Brain microvascular endothelial cell (primary cell): Measurements from ENCODE around the gene ITGA1.

Experiments
- DNase-seq: peaks from one replicate; pipeline ENCODE4 v3.0.0-alpha.2; 2020
- H3K27ac ChIP-seq: fragments of 250-450 bp; sonication (Bioruptor Pico); 2 replicates; pipeline ENCODE4 v1.5.1; 2020; ENCODE audit warnings: mild to moderate bottlenecking, moderate library complexity
- H3K27me3 ChIP-seq: fragments of 250-450 bp; sonication (Bioruptor Pico); replicated peaks from 2 replicates; pipeline ENCODE4 v1.5.1; 2020; ENCODE audit warnings: mild to moderate bottlenecking
- H3K36me3 ChIP-seq: fragments of 250-450 bp; sonication (Bioruptor Pico); replicated peaks from 2 replicates; pipeline ENCODE4 v1.5.1; 2020; ENCODE audit warnings: mild to moderate bottlenecking
- H3K4me3 ChIP-seq: 2 replicates; pipeline ENCODE4 v1.5.1; 2011; ENCODE audit warnings: low read depth, mild to moderate bottlenecking, control low read depth, low read length, moderate library complexity
- in situ Hi-C: cut with HindIII; loops from 2 replicates; pipeline ENCODE4 v1.10.0; 2017; ENCODE audit warnings: low sequenced_read_pairs, low pct_ligation_motif_present
- TF ChIP-seq, protein P1 (sequence below): IDR thresholded peaks from 2 replicates; pipeline ENCODE4 v1.5.1; 2011; ENCODE audit warnings: low read depth, mild to moderate bottlenecking, moderate library complexity, low read length, control low read depth, inconsistent platforms; ENCODE audit errors: missing control alignments

ITGA1 gene

DNA sequence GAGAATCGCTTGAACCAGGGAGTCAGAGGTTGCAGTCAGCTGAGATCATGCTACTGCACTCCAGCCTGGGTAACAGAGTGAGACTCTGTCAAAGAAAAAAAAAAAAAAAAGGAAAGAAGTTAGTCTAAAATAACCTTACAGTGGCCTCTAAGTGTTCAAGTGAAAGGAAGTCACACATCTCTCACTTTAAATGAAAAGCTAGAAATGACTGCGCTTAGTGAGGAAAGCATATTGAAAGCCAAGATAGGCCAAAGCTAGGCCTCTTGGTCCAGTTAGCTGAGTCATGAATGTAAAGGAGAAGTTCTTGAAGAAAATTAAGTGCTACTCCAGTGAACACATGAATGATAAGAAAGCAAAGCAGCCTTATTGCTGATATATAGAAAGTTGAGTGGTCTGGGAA, 38.1 kb downstream of the ITGA1 start:
- TF ChIP-seq, protein P1, sequence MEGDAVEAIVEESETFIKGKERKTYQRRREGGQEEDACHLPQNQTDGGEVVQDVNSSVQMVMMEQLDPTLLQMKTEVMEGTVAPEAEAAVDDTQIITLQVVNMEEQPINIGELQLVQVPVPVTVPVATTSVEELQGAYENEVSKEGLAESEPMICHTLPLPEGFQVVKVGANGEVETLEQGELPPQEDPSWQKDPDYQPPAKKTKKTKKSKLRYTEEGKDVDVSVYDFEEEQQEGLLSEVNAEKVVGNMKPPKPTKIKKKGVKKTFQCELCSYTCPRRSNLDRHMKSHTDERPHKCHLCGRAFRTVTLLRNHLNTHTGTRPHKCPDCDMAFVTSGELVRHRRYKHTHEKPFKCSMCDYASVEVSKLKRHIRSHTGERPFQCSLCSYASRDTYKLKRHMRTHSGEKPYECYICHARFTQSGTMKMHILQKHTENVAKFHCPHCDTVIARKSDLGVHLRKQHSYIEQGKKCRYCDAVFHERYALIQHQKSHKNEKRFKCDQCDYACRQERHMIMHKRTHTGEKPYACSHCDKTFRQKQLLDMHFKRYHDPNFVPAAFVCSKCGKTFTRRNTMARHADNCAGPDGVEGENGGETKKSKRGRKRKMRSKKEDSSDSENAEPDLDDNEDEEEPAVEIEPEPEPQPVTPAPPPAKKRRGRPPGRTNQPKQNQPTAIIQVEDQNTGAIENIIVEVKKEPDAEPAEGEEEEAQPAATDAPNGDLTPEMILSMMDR: no peak
- DNase-seq: no peak
- Histone ChIP-seq H3K27ac (no peak overlapping the region), H3K27me3 (no peaks in the 10 kb centered on the region), H3K4me3 (no peak overlapping the region), H3K36me3 (no peaks in the 10 kb centered on the region)
- in situ Hi-C loops: no loop called here

DNA sequence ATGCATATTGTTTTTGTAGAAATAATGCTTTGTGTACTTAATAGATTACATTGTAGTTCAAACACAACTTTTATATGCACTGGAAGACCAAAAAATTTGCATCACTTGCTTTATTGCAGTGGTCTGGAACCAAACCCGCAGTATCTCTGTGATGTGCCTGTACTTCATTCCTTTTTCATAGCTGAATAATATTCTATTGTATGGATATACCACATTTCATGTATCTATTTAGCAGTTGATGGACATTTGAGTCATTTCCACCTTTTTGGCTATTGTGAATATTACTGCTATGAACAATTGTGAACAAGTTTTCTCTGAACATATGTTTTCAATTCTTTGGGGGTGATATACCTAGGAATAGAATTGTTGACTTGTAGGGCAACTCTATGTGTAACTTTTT, 40.1 kb downstream of the ITGA1 start:
- TF ChIP-seq, protein P1: no peak
- DNase-seq: no peak
- in situ Hi-C loops: no loop called here
- no peaks in the 10 kb centered on the region for H3K36me3 ChIP-seq
- no peak overlapping the region for H3K27ac ChIP-seq
- H3K4me3 ChIP-seq: no peak overlapping the region
- no peaks in the 10 kb centered on the region for H3K27me3 ChIP-seq

DNA sequence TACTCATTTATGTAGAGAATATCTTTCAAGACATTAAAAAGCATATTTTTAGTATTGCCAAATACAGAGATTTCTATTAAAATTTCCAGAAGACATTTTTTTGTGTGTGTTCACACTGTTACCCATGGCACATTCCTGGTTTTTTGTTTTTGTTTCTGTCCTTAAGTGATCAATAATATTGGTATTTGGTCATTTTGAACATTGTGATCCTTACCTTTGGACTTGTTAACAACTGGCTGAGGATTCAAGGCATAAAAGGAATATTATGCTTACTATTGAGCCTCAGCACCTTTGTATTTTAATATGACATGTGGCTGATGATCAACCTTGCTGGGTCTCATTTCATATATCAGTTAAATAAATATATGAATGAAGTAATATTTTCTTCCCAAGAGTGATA, 41.9 kb downstream of the ITGA1 start:
- in situ Hi-C loops: no loop called here
- H3K27me3 ChIP-seq: no peaks in the 10 kb centered on the region
- no peak overlapping the region for H3K4me3 ChIP-seq
- TF ChIP-seq, protein P1: no peak
- no peak for DNase-seq
- no peaks in the 10 kb centered on the region for H3K36me3 ChIP-seq
- H3K27ac ChIP-seq: no peak overlapping the region

DNA sequence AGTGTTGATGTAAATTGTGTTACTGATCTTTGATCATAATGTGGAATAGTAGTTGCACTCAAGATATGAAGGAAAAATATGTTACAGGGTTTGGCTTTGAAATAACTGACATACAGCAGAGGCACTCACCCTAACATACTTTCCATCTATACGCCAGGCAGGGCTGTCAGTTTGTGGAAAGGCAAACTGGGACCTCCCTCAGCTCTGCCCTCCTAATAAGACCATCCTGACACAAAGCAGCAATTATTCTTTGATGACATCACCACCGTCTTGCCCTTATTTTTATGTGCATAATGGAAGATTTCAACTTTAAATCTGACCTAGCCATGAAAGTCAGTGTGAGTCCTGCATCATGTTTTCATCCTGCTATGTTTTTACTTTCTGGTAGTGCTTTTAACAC, 42.9 kb downstream of the ITGA1 start:
- no peaks in the 10 kb centered on the region for H3K36me3 ChIP-seq
- no peak for DNase-seq
- H3K4me3 ChIP-seq: no peak overlapping the region
- in situ Hi-C loops: no loop called here
- no peak overlapping the region for H3K27ac ChIP-seq
- H3K27me3 ChIP-seq: no peaks in the 10 kb centered on the region
- TF ChIP-seq, protein P1: no peak

DNA sequence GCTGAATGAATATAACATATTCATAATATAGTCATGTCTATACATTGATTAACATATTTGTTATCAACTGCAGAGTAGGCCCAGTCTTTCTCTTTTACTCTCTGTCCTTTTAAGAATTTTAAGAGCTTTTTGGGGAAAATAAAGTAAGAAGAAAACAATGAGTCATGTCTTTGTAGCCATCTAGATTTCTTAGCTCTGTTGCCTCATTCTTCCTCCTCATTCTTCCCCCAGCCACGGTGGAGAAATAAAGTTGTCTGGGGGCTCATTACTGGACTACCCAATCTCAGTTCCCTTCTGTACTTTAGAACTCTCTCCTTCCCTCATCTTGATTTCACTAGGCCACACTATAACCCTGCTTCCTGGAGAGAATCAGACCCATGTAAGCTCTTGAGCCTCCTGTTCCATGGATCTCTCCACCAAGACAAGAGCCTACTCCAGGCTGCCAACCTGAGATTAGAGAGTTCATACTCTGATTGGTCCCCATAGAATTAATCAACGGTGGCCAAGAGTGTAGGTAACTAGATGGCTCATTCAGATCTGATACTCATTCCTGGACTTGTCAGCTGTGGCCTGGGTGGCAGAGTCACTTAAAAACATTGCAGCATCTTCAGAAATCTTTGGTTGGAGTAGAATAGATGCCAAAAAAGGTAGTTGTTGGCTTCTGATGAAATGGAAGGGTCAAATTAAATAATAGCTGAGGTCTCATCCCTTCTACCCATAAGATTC, 44.2 kb downstream of the ITGA1 start:
- in situ Hi-C loops: no loop called here
- no peaks in the 10 kb centered on the region for H3K27me3 ChIP-seq
- no peak for DNase-seq
- no peaks in the 10 kb centered on the region for H3K36me3 ChIP-seq
- no peak overlapping the region for H3K4me3 ChIP-seq
- TF ChIP-seq, protein P1: no peak
- no peak overlapping the region for H3K27ac ChIP-seq

DNA sequence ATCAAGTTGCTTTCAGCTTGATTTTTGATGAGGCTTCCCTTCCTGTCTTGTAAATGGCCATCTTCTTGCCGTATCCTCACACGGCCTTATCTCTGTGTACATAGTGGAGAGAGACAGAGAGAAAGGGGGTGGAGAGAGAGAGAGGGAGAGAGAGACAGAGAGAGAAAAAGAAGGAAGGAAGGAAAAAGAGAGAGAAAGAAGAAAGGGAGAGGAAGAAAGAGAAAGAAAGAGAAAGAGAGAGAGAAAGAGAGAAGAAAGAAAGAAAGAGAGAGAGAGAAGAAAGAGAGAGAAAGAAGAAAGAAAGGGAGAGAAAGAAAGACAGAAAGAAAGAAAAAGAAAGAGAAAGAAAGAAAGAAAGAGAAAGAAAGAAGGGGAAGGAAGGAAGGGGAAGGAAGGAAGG, 46.6 kb downstream of the ITGA1 start:
- H3K27ac ChIP-seq: no peak overlapping the region
- DNase-seq: no peak
- in situ Hi-C loops: no loop called here
- no peaks in the 10 kb centered on the region for H3K27me3 ChIP-seq
- no peaks in the 10 kb centered on the region for H3K36me3 ChIP-seq
- no peak overlapping the region for H3K4me3 ChIP-seq
- TF ChIP-seq, protein P1: no peak
